Left renal pelvis (tissue), 4 donors: Measurements from ENCODE around the gene PPP1R13B. TPM values are rescaled to one million over a fixed set of nuclear protein-coding genes. Genes with fewer than 3 reads are reported as not detected.

Source experiments
- DNase-seq, 4 donors: peaks; one replicate each; pipeline ENCODE4 v3.0.0-alpha.2; 2013; ENCODE audit warnings: low read depth in 4 of 4, low spot score in 3 of 4
- polyA plus RNA-seq, 4 donors: library from polyadenylated mRNA; unstranded; fragments of 120-200 nt; gene quantifications; one replicate each; pipeline ENCODE4 v1.2.1, GENCODE V29; 2013; ENCODE audit not compliant: insufficient read length in 4 of 4

Gene PPP1R13B
- polyA plus RNA-seq, 4 donors, result 14.5 to 38.8 (median 32.8) TPM

- no peak for DNase-seq
These were observed 10.2 kb downstream of the PPP1R13B start for GRCh38 chr14:103836976-103837725.

- DNase-seq, result no peak
These were observed 12.4 kb downstream of the PPP1R13B start for GRCh38 chr14:103834956-103835355.

- no peak for DNase-seq
These were observed 13.7 kb downstream of the PPP1R13B start for GRCh38 chr14:103833711-103834110.

- no peak for DNase-seq
These were observed 15.3 kb downstream of the PPP1R13B start for GRCh38 chr14:103832046-103832445.

GRCh38 chr14:103830511-103831270, 16.7 kb downstream of the PPP1R13B start:
- DNase-seq, result no peak

GRCh38 chr14:103828315-103828967, 18.9 kb downstream of the PPP1R13B start:
- DNase-seq, result no peak

- DNase-seq, result no peak
These were observed 22.3 kb downstream of the PPP1R13B start for GRCh38 chr14:103825101-103825500.

GRCh38 chr14:103820908-103821307, 26.5 kb downstream of the PPP1R13B start:
- DNase-seq, result no peak

- no peak for DNase-seq
These were observed 27.0 kb downstream of the PPP1R13B start for GRCh38 chr14:103820382-103820781.

- no peak for DNase-seq
These were observed 27.7 kb downstream of the PPP1R13B start for GRCh38 chr14:103819503-103820307.

- DNase-seq, result no peak
These were observed 28.5 kb downstream of the PPP1R13B start for GRCh38 chr14:103818870-103819269.

- no peak for DNase-seq
These were observed 29.0 kb downstream of the PPP1R13B start for GRCh38 chr14:103818422-103818821.

GRCh38 chr14:103817595-103817994, 29.8 kb downstream of the PPP1R13B start:
- no peak for DNase-seq

- no peak for DNase-seq
These were observed 30.4 kb downstream of the PPP1R13B start for GRCh38 chr14:103816991-103817390.

- no peak for DNase-seq
These were observed 32.1 kb downstream of the PPP1R13B start for GRCh38 chr14:103815253-103815652.

GRCh38 chr14:103811189-103811588, 36.2 kb downstream of the PPP1R13B start:
- no peak for DNase-seq

GRCh38 chr14:103808403-103809001, 38.9 kb downstream of the PPP1R13B start:
- DNase-seq, result peak in 3 of 4 donors; percentile 38 to 63 (median 46)

GRCh38 chr14:103806805-103807204, 40.6 kb downstream of the PPP1R13B start:
- DNase-seq, result no peak

- DNase-seq, result no peak
These were observed 41.7 kb downstream of the PPP1R13B start for GRCh38 chr14:103805708-103806107.

GRCh38 chr14:103803661-103804060, 43.7 kb downstream of the PPP1R13B start:
- no peak for DNase-seq
